Measurements from ENCODE around the gene BTG2.
"Not testable (repeated sequence)": the region's sequence is repeated elsewhere in the genome, so short reads cannot be mapped to it uniquely, and the experiment has no call there.

BTG2 gene

GRCh38 chr1:203296460-203297073, 8.8 kb upstream of the BTG2 start:
- no peak for DNase-seq

GRCh38 chr1:203299169-203299568, 6.2 kb upstream of the BTG2 start:
- DNase-seq: no peak

DNA sequence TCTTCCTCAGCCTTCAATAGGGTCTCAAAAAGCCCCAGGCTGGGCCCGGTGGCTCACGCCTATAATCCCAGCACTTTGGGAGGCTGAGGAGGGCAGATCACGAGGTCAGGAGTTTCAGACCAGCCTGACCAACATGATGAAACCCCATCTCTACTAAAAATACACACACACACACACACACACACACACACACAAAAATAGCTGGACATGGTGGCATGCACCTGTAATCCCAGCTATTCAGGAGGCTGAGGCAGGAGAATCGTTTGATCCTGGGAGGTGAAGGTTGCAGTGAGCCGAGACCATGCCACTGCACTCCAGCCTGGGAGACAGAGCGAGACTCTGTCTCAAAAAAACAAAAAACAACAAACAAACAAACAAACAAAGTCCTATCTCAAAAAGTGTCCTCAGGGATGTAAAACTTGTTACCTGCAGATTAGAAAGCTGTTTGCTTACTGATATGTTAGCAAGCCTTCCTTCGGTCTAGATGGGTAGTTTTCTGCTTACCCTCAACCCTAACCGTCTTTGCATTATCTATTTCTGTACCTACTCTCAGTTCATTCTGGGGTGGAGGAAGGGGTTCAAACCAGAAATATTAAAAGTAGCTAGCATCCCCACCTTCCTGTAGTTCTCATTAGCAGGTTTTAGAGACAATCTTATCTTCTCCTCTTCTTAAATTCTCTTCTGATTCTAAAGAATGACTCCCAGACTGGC, 5.4 kb upstream of the BTG2 start:
- DNase-seq: not testable (repeated sequence)

GRCh38 chr1:203300441-203301330, 4.6 kb upstream of the BTG2 start:
- DNase-seq: no peak

DNA sequence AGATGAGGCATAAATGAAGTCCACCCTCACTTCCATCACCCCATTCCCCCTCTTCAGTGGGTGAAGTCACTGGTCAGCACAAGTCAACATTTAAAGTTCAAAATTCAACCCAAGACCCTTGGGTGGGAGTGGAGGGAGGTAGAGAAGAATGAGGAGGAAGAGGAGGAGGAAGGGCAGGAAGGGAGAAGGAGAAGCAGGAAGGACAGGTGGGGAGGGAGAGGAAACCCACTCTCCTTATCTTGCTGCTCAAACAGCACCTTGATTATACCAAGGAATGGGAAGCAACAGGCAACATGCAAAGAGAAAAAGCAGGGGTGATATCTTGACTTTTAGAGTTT, 4.0 kb upstream of the BTG2 start:
- DNase-seq: no peak

GRCh38 chr1:203302456-203302855, 2.9 kb upstream of the BTG2 start:
- DNase-seq: no peak

DNA sequence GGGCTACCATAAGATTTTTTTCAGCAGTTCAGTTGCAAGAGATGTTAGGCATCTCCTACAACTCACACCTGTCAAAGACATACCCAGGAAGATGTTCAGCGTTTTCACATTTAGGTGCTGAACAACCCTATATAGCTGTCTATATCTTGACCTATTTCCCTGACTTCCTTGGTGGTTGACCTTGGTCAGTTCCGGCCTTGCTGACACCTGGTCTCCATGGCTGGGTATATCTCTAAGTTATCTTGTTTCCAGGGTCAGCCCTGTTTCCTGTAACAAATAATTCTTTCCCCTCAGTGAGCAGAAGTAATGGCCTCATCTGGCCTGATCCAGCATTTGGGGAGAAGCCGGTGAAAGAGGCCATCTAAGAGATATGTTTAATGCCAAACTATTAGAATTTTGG, 2.4 kb upstream of the BTG2 start:
- DNase-seq: no peak

DNA sequence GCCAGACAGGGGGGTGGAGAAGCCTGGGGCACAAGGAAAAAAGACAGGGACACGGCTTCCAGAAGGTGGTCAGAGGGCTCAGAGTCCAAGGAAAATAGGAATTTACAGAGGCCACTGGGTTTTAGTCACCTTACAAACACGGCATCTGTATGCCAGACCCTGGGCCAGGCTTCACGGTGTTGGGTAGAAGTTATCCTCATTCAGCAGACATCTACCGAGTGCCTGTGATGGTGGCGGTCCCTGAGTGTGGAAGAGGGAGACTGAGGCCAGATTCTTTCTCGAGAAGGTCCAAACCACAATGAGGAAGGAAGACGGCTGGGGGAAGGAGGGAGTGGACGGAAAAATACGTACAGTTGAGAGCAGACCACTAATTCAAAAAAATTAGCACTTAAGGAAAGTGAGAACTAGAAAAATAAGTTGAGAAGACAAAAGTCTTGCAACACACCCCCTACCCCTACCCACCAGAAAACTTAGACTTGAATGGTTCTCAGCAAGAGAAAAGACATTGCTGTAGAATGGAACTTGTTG, 864 bp upstream of the BTG2 start:
- DNase-seq: no peak

GRCh38 chr1:203305809-203306088, 430 bp downstream of the BTG2 start:
- no peak for DNase-seq

DNA sequence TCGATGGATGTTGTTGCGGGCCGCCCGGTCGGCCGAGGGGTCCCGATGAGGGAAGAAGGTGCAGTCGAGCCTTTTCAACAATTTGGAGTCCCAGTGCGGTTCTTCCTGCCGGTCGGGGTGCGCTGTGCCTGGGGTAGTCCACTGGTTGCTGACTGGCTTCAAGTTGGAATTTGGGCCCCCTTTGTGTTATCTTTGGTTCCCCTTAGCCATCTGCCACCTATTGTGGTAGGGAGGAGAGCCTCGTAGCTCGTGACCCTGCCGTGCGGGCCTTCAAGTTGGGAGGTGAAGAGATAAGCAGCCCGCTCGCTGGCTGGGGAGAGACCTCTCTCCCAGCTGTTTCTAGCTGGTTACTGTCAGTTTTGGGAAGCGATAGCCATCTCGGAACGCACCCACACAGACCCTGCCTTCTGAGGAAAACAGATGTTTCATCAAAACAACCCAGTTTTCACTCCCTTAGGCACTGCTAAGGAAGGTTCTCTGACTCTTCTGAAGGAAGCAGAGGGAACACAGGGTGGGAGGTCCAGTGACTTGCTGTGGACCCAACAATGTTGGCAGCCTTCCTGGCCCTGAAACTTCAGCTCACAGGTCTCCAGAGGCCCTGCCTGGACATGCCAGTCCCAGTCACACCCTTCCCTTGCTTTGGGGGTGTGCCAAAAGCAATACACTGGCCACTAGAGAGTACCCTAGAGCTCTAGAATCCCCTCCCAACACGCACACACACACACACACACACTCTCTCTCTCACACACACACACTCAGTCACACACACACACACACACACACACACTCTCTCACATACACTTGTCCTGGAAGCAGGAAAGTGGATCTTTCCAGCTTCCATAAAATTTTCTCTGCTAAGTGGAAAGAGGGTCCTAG, 1.0 kb downstream of the BTG2 start:
- peak in 1 of 2 experiments; percentile 58 for DNase-seq

GRCh38 chr1:203306965-203307541, 1.7 kb downstream of the BTG2 start:
- DNase-seq: peak; percentile 57 to 62

GRCh38 chr1:203307641-203308126, 2.4 kb downstream of the BTG2 start:
- DNase-seq: no peak

DNA sequence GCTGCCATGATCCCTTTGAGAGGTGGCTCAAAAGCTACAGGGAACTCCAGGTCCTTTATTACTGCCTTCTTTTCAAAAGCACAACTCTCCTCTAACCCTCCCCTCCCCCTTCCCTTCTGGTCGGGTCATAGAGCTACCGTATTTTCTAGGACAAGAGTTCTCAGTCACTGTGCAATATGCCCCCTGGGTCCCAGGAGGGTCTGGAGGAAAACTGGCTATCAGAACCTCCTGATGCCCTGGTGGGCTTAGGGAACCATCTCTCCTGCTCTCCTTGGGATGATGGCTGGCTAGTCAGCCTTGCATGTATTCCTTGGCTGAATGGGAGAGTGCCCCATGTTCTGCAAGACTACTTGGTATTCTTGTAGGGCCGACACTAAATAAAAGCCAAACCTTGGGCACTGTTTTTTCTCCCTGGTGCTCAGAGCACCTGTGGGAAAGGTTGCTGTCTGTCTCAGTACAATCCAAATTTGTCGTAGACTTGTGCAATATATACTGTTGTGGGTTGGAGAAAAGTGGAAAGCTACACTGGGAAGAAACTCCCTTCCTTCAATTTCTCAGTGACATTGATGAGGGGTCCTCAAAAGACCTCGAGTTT, 3.1 kb downstream of the BTG2 start:
- DNase-seq: no peak

GRCh38 chr1:203308923-203309331, 3.6 kb downstream of the BTG2 start:
- DNase-seq: no peak

- no peak for DNase-seq
These were observed 6.3 kb downstream of the BTG2 start for GRCh38 chr1:203311368-203312301.

DNA sequence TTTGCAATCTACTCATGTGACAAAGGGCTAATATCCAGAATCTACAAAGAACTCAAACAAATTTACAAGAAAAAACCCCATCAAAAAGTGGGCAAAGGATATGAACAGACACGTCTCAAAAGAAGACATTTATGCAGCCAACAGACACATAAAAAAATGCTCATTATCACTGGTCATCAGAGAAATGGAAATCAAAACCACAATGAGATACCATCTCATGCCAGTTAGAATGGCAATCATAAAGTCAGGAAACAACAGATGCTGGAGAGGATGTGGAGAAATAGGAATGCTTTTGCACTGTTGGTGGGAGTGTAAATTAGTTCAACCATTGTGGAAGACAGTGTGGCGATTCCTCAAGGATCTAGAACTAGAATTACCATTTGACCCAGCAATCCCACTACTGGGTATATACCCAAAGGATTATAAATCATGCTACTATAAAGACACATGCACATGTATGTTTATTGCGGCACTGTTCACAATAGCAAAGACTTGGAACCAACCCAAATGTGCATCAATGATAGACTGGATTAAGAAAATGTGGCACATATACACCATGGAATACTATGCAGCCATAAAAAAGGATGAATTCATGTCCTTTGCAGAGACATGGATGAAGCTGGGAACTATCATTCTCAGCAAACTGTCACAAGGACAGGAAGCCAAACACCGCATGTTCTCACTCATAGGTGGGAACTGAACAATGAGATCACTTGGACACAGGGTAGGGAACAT, 8.9 kb downstream of the BTG2 start:
- not testable (repeated sequence) for DNase-seq

- DNase-seq: no peak
These were observed 11.3 kb downstream of the BTG2 start for GRCh38 chr1:203316626-203317093.

GRCh38 chr1:203317429-203318228, 12.3 kb downstream of the BTG2 start:
- DNase-seq: no peak

GRCh38 chr1:203318229-203318517, 12.9 kb downstream of the BTG2 start:
- no peak for DNase-seq
